ENCODE data around the gene PRELP. TPM values are rescaled to one million over a fixed set of nuclear protein-coding genes. Genes with fewer than 3 reads are reported as not detected.

Gene PRELP
- total and polyA plus RNA-seq, 2 donors (not counting 3 experiments of a cell fraction or from before 2014, with no cell fraction given), result 0.01 TPM; not detected in 1

GRCh38 chr1:203439131-203439730 lies 36.4 kb upstream of the PRELP start:
- intact Hi-C loops (cut with micrococcal nuclease) (no loop called here), dilution Hi-C loops (cut with MboI; ENCODE audit: extremely low pct_ligation_motif_present, low sequenced_read_pairs) (no loop called here)
- peaks cover 16 to 39% of the 10 kb centered on the region in 2 experiments for H3K27me3 ChIP-seq (ENCODE audit: control insufficient read depth in 2 of 2, insufficient read depth in 2 of 2, low read length in 2 of 2)
- H3K4me3 ChIP-seq (replicated peaks in 1 of 3; ENCODE audit: insufficient read depth in 1 of 3, low read depth in 1 of 3, low read length in 3 of 3), result no peak overlapping the region
- H3K79me2 ChIP-seq (ENCODE audit: control insufficient read depth, insufficient read depth, low read length), result no peaks in the 10 kb centered on the region
- DNase-seq (ENCODE audit: low read depth, low spot score) (no peak), FAIRE-seq (no peak)
- TF ChIP-seq GATA2 (IDR thresholded peaks at IDR 0.05; ENCODE audit: insufficient read depth, insufficient read length, low read depth, low read length), result no peak
- TF ChIP-seq MAX (IDR thresholded peaks at IDR 0.05; ENCODE audit: insufficient read depth, insufficient read length), result no peak
- H3K4me1 ChIP-seq (ENCODE audit: control insufficient read depth, extremely low read depth, insufficient read depth, low read length), result peaks cover 5% of the 10 kb centered on the region
- H3K9ac ChIP-seq (replicated peaks; ENCODE audit: extremely low read depth, insufficient read depth, low read length), result no peak overlapping the region
- no peaks in the 10 kb centered on the region for H4K20me1 ChIP-seq (replicated peaks; ENCODE audit: control insufficient read depth, extremely low read depth, insufficient read depth, low read length)
- H3K9me1 ChIP-seq (replicated peaks; ENCODE audit: control insufficient read depth, extremely low read depth, insufficient read depth, low read length), result no peaks in the 10 kb centered on the region
- BruUV-seq (replicated peaks), result no TSS peak
- H3K9me3 ChIP-seq (replicated peaks; ENCODE audit: control insufficient read depth, insufficient read depth, low read length), result no peaks in the 10 kb centered on the region
- no peaks in the 10 kb centered on the region for H3K36me3 ChIP-seq (ENCODE audit: control insufficient read depth in 2 of 2, extremely low read depth in 1 of 2, insufficient read depth in 2 of 2, low read length in 2 of 2)
- ChIA-PET POLR2A (no interaction called here), CTCF (interaction anchor here (1.0 to 4.1 kb wide), 6 partner anchors 14 to 172 kb away, joined by 3 to 136 read pairs (median 18); no protein-coding TSS in a partner anchor)
- no peak overlapping the region for H2AFZ ChIP-seq (ENCODE audit: low read depth, low read length)
- H3K4me2 ChIP-seq (ENCODE audit: insufficient read depth, low read length), result no peak overlapping the region
- no peak overlapping the region for H3K27ac ChIP-seq (ENCODE audit: insufficient read depth, low read depth, low read length)

GRCh38 chr1:203440771-203441170 lies 34.8 kb upstream of the PRELP start:
- H3K9me3 ChIP-seq (replicated peaks; ENCODE audit: control insufficient read depth, insufficient read depth, low read length), result no peaks in the 10 kb centered on the region
- H3K27ac ChIP-seq (ENCODE audit: insufficient read depth, low read depth, low read length), result no peak overlapping the region
- TF ChIP-seq MYC (IDR thresholded peaks at IDR 0.05; ENCODE audit: low read depth, low read length) (no peak), MAX (IDR thresholded peaks at IDR 0.05; ENCODE audit: insufficient read depth, insufficient read length) (no peak), GATA2 (IDR thresholded peaks at IDR 0.05; ENCODE audit: insufficient read depth, insufficient read length, low read depth, low read length) (no peak), POLR2A (IDR thresholded peaks at IDR 0.05; ENCODE audit: low read depth, low read length) (no peak), CTCF (IDR thresholded peaks at IDR 0.05; ENCODE audit: extremely low read depth in 1 of 2, insufficient read depth in 1 of 2, low read depth in 1 of 2, low read length in 2 of 2) (peak; percentile 27 to 62)
- POLR2A ChIA-PET, result no interaction called here
- no peaks in the 10 kb centered on the region for H3K36me3 ChIP-seq (ENCODE audit: control insufficient read depth in 2 of 2, extremely low read depth in 1 of 2, insufficient read depth in 2 of 2, low read length in 2 of 2)
- H3K79me2 ChIP-seq (ENCODE audit: control insufficient read depth, insufficient read depth, low read length), result no peaks in the 10 kb centered on the region
- H3K4me2 ChIP-seq (ENCODE audit: insufficient read depth, low read length), result no peak overlapping the region
- H3K27me3 ChIP-seq (ENCODE audit: control insufficient read depth in 2 of 2, insufficient read depth in 2 of 2, low read length in 2 of 2), result peaks cover 20 to 39% of the 10 kb centered on the region in 2 experiments
- no peaks in the 10 kb centered on the region for H3K9me1 ChIP-seq (replicated peaks; ENCODE audit: control insufficient read depth, extremely low read depth, insufficient read depth, low read length)
- no peaks in the 10 kb centered on the region for H4K20me1 ChIP-seq (replicated peaks; ENCODE audit: control insufficient read depth, extremely low read depth, insufficient read depth, low read length)
- H3K9ac ChIP-seq (replicated peaks; ENCODE audit: extremely low read depth, insufficient read depth, low read length), result no peak overlapping the region
- H2AFZ ChIP-seq (ENCODE audit: low read depth, low read length), result no peak overlapping the region
- no peak overlapping the region for H3K4me3 ChIP-seq (replicated peaks in 1 of 3; ENCODE audit: insufficient read depth in 1 of 3, low read depth in 1 of 3, low read length in 3 of 3)
- intact Hi-C loops (cut with micrococcal nuclease), result loop anchor here (1.0 to 2.0 kb wide), 2 partner anchors 100 to 168 kb away; no protein-coding TSS in a partner anchor
- CTCF ChIA-PET, result interaction anchor here (0.6 to 4.1 kb wide), 36 partner anchors 9 to 401 kb away, joined by 3 to 136 read pairs (median 4); partner anchors contain the start of genes FMOD and OPTC
- DNase-seq (ENCODE audit: low read depth, low spot score) (peak; percentile 65), FAIRE-seq (peak; percentile 84)
- H3K4me1 ChIP-seq (ENCODE audit: control insufficient read depth, extremely low read depth, insufficient read depth, low read length), result peaks cover 5% of the 10 kb centered on the region
- no TSS peak for BruUV-seq (replicated peaks)
- dilution Hi-C loops (cut with MboI; ENCODE audit: extremely low pct_ligation_motif_present, low sequenced_read_pairs), result no loop called here

Data from endothelial cell of umbilical vein (primary cell).